Stimulated activated CD4-positive, alpha-beta T cell treated with anti-CD3 and anti-CD28 coated beads, Interleukin-15, amount 100 ng/mL, for 1 hour (primary cell): Measurements from ENCODE around the gene HSP90AA1.
A peak's percentile ranks its signal among the peaks of the same experiment; 100 is the strongest.
"Not testable (repeated sequence)": the region's sequence is repeated elsewhere in the genome, so short reads cannot be mapped to it uniquely, and the experiment has no call there.

Experiments used
- DNase-seq, 2 donors: peaks; one replicate each; pipeline ENCODE4 v3.0.0-alpha.2; 2020; ENCODE audit warnings: low read depth in 1 of 2, low spot score in 1 of 2

Gene HSP90AA1

GRCh38 chr14:102095231-102095870, 8.5 kb upstream of the HSP90AA1 start:
- no peak for DNase-seq

DNA sequence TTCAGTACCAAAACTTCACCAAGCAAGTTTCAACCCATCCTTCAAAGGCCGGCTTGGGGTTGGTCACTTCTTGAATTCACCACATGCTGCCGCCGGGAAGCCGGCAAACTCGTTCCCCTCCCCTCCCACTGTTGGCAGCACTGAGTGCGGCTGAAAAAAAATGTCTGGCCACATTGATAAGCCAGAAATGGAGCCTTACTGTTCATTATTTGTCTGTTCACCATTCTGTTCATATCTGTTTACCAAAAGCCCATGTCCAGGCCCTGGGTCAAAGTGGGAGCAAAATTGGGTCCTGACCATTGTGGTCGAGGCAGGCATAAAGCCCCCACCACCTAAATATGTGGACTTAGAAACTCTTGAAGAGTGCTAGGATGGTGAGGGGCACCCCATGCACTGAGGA, 7.3 kb upstream of the HSP90AA1 start:
- DNase-seq, result no peak

- no peak for DNase-seq
Observed at GRCh38 chr14:102092806-102093205, 6.0 kb upstream of the HSP90AA1 start.

DNA sequence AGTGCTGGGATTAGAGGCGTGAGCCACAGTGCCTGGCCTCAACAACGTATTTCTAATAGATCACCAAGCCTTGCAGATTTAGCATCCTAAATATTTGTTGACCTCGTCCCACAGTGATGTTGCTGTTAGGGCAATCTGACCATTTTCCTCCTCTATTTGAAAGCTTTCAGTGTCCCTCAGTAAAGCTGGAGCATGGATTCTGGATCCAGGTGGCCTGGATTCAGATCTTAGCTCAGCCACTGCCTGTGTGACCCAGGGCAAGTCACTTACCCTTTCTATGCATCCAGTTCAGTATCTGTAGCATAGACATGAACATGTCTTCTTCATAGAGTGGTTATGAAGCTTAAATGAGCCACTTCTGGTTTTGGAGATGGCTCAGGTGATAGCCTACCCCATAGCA, 3.9 kb upstream of the HSP90AA1 start:
- no peak for DNase-seq

GRCh38 chr14:102089621-102090343, 2.9 kb upstream of the HSP90AA1 start:
- no peak for DNase-seq

GRCh38 chr14:102088012-102088792, 1.4 kb upstream of the HSP90AA1 start:
- DNase-seq, result peak; percentile 14 to 46

DNA sequence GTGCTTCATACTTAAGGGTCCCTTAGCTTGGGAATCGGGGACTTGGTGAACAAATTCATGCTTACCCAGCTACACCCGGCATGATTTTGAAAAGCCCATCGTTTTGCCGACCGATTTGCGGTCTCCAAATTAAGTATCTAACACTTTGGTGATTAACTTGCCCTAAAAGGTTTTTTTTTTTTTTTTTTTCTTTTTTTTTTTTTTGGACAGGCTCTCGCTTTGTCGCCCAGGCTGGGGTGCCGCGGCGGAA, 843 bp upstream of the HSP90AA1 start:
- no peak for DNase-seq

GRCh38 chr14:102086709-102086971, 204 bp downstream of the HSP90AA1 start:
- no peak for DNase-seq

DNA sequence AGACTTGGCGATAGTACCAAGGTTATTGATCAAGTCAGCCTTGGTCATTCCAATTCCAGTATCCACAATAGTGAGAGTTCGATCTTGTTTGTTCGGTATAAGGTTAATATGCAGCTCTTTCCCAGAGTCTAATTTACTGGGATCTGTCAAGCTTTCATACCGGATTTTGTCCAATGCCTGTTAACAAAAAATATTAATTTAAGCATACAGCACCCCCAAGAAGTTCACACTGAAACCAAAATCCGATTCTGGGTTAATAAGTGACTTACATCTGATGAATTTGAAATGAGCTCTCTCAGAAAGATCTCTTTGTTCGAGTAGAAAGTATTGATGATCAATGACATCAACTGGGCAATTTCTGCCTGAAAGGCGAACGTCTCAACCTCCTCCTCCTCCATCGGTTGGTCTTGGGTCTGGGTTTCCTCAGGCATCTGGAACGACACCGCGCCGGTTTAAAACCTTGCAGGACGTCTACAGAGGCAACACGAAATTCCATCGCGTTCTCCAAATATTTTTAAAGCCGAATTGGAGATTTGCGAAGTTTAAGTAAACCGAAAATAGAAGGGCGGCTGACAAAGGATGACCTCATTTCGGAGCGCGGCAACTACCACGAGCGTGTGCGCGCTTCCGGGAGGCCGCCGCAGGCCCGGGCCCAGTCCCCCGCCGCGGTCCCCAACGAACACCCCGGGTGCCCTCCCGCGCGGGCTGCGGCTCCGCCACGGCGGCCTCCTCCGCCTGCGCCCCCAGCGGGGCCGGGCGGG, 716 bp downstream of the HSP90AA1 start:
- DNase-seq, result peak; percentile 33 to 51

DNA sequence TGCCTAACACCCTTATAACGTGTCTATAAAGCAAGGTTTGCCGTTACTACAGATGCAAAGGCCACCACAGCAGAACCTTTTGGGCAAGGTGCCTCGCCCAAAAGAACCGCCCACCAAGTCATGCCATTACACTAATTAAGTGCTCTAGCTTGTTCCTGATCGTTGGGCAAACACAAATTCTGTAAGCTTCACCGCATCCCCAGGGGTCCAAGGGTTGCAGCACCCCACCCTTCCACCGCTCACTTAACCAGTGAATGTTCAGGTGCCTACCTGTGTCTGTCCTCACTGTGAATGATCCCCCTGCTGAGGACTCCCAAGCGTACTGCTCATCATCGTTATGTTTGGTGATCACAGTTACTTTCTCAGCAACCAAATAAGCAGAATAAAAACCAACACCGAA, 1.4 kb downstream of the HSP90AA1 start:
- no peak for DNase-seq

DNA sequence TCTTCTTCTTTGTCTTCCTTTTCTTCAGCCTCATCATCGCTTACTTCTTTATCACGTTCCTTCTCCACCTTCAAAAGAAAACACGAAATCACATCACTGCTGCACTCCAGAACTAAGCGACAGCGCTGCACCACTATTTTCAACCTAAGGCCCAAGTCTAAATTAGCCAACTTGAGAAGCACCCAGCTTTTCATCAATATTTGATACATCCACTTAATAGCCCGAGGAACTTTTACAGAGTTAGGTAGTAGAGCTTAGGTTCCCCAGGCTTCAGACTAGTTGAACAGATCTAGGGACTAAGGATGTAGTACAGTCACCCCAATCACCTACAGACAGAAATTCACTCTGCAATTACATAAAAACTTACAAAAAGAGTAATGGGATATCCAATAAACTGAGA, 1.9 kb downstream of the HSP90AA1 start:
- no peak for DNase-seq

DNA sequence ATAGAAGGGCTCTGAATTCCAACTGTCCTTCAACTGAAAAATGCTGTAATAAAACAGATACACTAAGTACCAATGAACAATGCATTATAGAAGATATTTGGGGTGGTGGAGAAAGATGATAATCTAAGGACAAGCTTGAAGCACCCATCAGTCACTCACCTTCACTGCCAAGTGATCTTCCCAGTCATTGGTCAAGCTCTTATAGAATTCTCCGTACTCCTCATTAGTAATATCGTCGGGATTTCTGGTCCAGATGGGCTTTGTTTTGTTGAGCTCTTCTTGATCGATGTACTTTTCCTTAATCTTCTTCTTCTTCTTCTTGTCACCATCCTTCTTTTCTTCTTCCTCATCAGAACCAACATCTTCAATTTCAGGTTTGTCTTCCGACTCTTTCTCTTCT, 2.3 kb downstream of the HSP90AA1 start:
- DNase-seq, result not testable (repeated sequence)

GRCh38 chr14:102081231-102082080, 5.4 kb downstream of the HSP90AA1 start:
- no peak for DNase-seq

DNA sequence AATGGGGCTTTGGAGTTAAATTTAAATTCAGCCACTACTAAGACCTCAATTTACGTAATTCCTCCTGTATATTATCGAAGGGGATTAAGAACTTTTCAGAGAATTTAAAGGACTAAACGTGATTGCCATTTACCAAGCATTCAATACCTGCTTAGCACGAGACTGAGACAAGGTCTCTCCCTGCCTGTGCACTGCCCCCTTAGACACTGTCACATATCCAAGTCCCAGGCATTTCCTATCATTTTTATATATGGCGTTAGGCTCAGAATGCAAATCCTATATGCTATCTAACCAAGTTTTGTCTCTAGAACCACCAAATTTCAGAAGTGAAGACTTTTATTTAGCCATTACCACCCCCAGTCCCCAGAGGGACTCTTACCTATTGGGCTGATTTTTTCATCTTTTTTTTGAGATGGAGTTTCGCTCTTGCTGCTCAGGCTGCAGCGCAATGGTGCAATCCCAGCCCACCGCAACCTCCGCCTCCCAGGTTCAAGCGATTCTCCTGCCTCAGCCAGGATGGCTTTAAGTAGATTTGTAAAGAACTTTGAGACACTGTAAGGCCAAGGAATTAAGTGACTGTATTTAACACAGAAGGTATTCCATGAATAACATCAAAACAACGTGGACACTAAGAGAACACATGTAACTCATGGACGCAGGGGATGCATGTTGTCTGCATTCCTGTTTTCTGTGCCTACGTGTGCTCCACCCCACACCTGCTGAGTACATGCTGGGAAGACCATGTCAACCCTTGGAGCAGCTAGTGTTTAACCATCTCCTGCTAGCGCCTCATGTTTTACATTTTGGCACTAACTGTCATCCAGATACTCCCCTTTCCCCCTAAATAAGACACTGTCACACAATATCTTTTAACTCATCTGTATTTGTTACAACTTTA, 6.4 kb downstream of the HSP90AA1 start:
- no peak for DNase-seq

GRCh38 chr14:102079700-102079979, 7.2 kb downstream of the HSP90AA1 start:
- DNase-seq, result no peak

- DNase-seq, result no peak
Observed at GRCh38 chr14:102078831-102079699, 7.8 kb downstream of the HSP90AA1 start.

GRCh38 chr14:102078361-102078791, 8.5 kb downstream of the HSP90AA1 start:
- DNase-seq, result not testable (repeated sequence)

GRCh38 chr14:102077382-102077709, 9.5 kb downstream of the HSP90AA1 start:
- DNase-seq, result no peak

GRCh38 chr14:102075155-102075554, 11.7 kb downstream of the HSP90AA1 start:
- DNase-seq, result no peak
